HG02943 (cell line): ENCODE measurements around the gene NSD1.

ENCODE experiments used
- ATAC-seq: cut with Tn5 transposase; IDR thresholded peaks from one replicate; pipeline ENCODE4 v1.9.1; 2021; ENCODE audit warnings: mild to moderate bottlenecking, low read depth, moderate library complexity; ENCODE audit not compliant: unreplicated experiment

NSD1 gene

GRCh38 chr5:177097016-177097985 lies 36.3 kb upstream of the NSD1 start:
- ATAC-seq: no peak

- ATAC-seq: no peak
These were observed 35.5 kb upstream of the NSD1 start for GRCh38 chr5:177098120-177098469.

- ATAC-seq: no peak
These were observed 35.0 kb upstream of the NSD1 start for GRCh38 chr5:177098470-177099141.

GRCh38 chr5:177099422-177100093 lies 34.0 kb upstream of the NSD1 start:
- no peak for ATAC-seq

- ATAC-seq: no peak
These were observed 32.9 kb upstream of the NSD1 start for GRCh38 chr5:177100714-177101121.

- ATAC-seq: no peak
These were observed 29.9 kb upstream of the NSD1 start for GRCh38 chr5:177103523-177104253.

- ATAC-seq: no peak
These were observed 27.7 kb upstream of the NSD1 start for GRCh38 chr5:177105691-177106476.

GRCh38 chr5:177107159-177107558 lies 26.4 kb upstream of the NSD1 start:
- no peak for ATAC-seq

- ATAC-seq: no peak
These were observed 23.8 kb upstream of the NSD1 start for GRCh38 chr5:177109810-177110209.

- no peak for ATAC-seq
These were observed 21.7 kb upstream of the NSD1 start for GRCh38 chr5:177111720-177112394.

GRCh38 chr5:177112589-177113220 lies 20.9 kb upstream of the NSD1 start:
- ATAC-seq: no peak

GRCh38 chr5:177113566-177114424 lies 19.8 kb upstream of the NSD1 start:
- no peak for ATAC-seq

GRCh38 chr5:177116631-177117373 lies 16.8 kb upstream of the NSD1 start:
- ATAC-seq: no peak

GRCh38 chr5:177117441-177118045 lies 16.0 kb upstream of the NSD1 start:
- no peak for ATAC-seq

GRCh38 chr5:177122566-177122965 lies 11.0 kb upstream of the NSD1 start:
- no peak for ATAC-seq

- no peak for ATAC-seq
These were observed 9.6 kb upstream of the NSD1 start for GRCh38 chr5:177123789-177124485.
